OCI-LY1 (cell line): ENCODE results near the gene SNRNP40.
A peak's percentile ranks its signal among the peaks of the same experiment; 100 is the strongest.

Experiments used
- H2AFZ ChIP-seq: fragments of 200-600 bp; sonication (generic), shearing (Covaris generic); 2 replicates; pipeline ENCODE4 v1.6.0; 2014; ENCODE audit warnings: antibody characterized with exemption, mild to moderate bottlenecking, low read length
- H3F3A ChIP-seq: fragments of 200-600 bp; sonication (generic), shearing (Covaris generic); 2 replicates; pipeline ENCODE4 v1.6.0; 2014; ENCODE audit warnings: mild to moderate bottlenecking, antibody characterized with exemption, low read length, moderate library complexity; ENCODE audit not compliant: insufficient read depth
- H3K27ac ChIP-seq: fragments of 200-600 bp; sonication (generic); 2 replicates; pipeline ENCODE4 v1.5.1; 2014; ENCODE audit warnings: low read length, mixed run types, mild to moderate bottlenecking, low read depth; ENCODE audit not compliant: poor library complexity, severe bottlenecking
- H3K27me3 ChIP-seq: fragments of 200-600 bp; sonication (generic); 2 replicates; pipeline ENCODE4 v1.6.0; 2014; ENCODE audit warnings: antibody characterized with exemption, mild to moderate bottlenecking, low read length, moderate library complexity; ENCODE audit not compliant: insufficient read depth
- H3K36me3 ChIP-seq: fragments of 200-600 bp; sonication (generic); 2 replicates; pipeline ENCODE4 v1.6.1; 2014; ENCODE audit warnings: mild to moderate bottlenecking, antibody characterized with exemption, low read length, moderate library complexity, mixed read lengths; ENCODE audit not compliant: insufficient read depth
- H3K4me1 ChIP-seq: fragments of 200-600 bp; sonication (generic); 2 replicates; pipeline ENCODE4 v1.5.1; 2014; ENCODE audit warnings: mild to moderate bottlenecking, low read length, moderate library complexity; ENCODE audit not compliant: insufficient read depth, severe bottlenecking
- H3K4me2 ChIP-seq: fragments of 200-600 bp; sonication (generic), shearing (Covaris generic); 2 replicates; pipeline ENCODE4 v1.6.1; 2014; ENCODE audit warnings: low read length
- H3K4me3 ChIP-seq: fragments of 200-600 bp; sonication (generic); 2 replicates; pipeline ENCODE4 v1.5.1; 2014; ENCODE audit warnings: low read length, low read depth, mild to moderate bottlenecking, mixed read lengths; ENCODE audit not compliant: poor library complexity, severe bottlenecking
- H3K79me2 ChIP-seq: fragments of 200-600 bp; shearing (Covaris generic); 2 replicates; pipeline ENCODE4 v1.6.1; 2016; ENCODE audit warnings: mixed run types, low read length, mixed read lengths; ENCODE audit not compliant: insufficient read depth
- H3K9ac ChIP-seq: fragments of 200-600 bp; sonication (generic), shearing (Covaris generic); 2 replicates; pipeline ENCODE4 v1.6.1; 2014; ENCODE audit warnings: mild to moderate bottlenecking, low read length, mixed read lengths
- H3K9me2 ChIP-seq: fragments of 200-600 bp; sonication (generic), shearing (Covaris generic); 2 replicates; pipeline ENCODE4 v1.6.1; 2014; ENCODE audit warnings: low read depth, mild to moderate bottlenecking, low read length, mixed read lengths
- H3K9me3 ChIP-seq: fragments of 200-600 bp; shearing (Covaris generic); 2 replicates; pipeline ENCODE4 v1.6.1; 2014; ENCODE audit warnings: low read length, mixed read lengths
- H4K20me1 ChIP-seq: fragments of 200-600 bp; sonication (generic), shearing (Covaris generic); 2 replicates; pipeline ENCODE4 v1.6.0; 2016; ENCODE audit warnings: mild to moderate bottlenecking, low read length; ENCODE audit not compliant: insufficient read depth
- CTCF ChIP-seq: fragments of 200-600 bp; sonication (generic), shearing (Covaris generic); IDR thresholded peaks from 2 replicates; pipeline ENCODE4 v1.5.1; 2017; ENCODE audit warnings: mild to moderate bottlenecking, antibody characterized with exemption, low read length, moderate library complexity, mixed read lengths
- EZH2 ChIP-seq: fragments of 200-600 bp; sonication (generic), shearing (Covaris generic); IDR thresholded peaks from 2 replicates; pipeline ENCODE4 v1.8.0; 2017; ENCODE audit warnings: borderline replicate concordance, mixed run types, mild to moderate bottlenecking, antibody characterized with exemption, low read length, moderate library complexity, mixed read lengths

The SNRNP40 gene

GRCh38 chr1:31215065-31215570 lies 81.5 kb downstream of the SNRNP40 start:
- H3K4me1 ChIP-seq = no peaks in the 10 kb centered on the region
- peaks cover 8% of the 10 kb centered on the region; the same call in 1 of the 2 replicates for H3K9me3 ChIP-seq
- no peak overlapping the region for H3K9ac ChIP-seq
- H3K27ac ChIP-seq = no peak overlapping the region
- TF ChIP-seq CTCF = no peak; the same call in 1 of the 2 replicates
- TF ChIP-seq EZH2 = no peak
- no peaks in the 10 kb centered on the region for H3K9me2 ChIP-seq
- no peak overlapping the region for H3K4me3 ChIP-seq
- no peaks in the 10 kb centered on the region; the same call in 1 of the 2 replicates for H3K27me3 ChIP-seq
- no peaks in the 10 kb centered on the region for H3K79me2 ChIP-seq
- no peaks in the 10 kb centered on the region; the same call in 1 of the 2 replicates for H3K36me3 ChIP-seq
- H3F3A ChIP-seq = no peaks in the 10 kb centered on the region
- H3K4me2 ChIP-seq = no peak overlapping the region
- H2AFZ ChIP-seq = no peak overlapping the region
- no peaks in the 10 kb centered on the region for H4K20me1 ChIP-seq

GRCh38 chr1:31214316-31215064 lies 82.1 kb downstream of the SNRNP40 start:
- TF ChIP-seq CTCF = peak; percentile 37
- no peak for TF ChIP-seq EZH2
- no peaks in the 10 kb centered on the region; the same call in 1 of the 2 replicates for H3K36me3 ChIP-seq
- no peak overlapping the region for H3K27ac ChIP-seq
- H4K20me1 ChIP-seq = no peaks in the 10 kb centered on the region
- no peak overlapping the region for H3K4me2 ChIP-seq
- H3K9ac ChIP-seq = no peak overlapping the region
- H3K9me3 ChIP-seq = peaks cover 8% of the 10 kb centered on the region; the same call in 1 of the 2 replicates
- no peaks in the 10 kb centered on the region for H3K4me1 ChIP-seq
- no peak overlapping the region for H3K4me3 ChIP-seq
- no peaks in the 10 kb centered on the region for H3K9me2 ChIP-seq
- H3K79me2 ChIP-seq = no peaks in the 10 kb centered on the region
- no peak overlapping the region for H2AFZ ChIP-seq
- H3F3A ChIP-seq = no peaks in the 10 kb centered on the region
- no peaks in the 10 kb centered on the region; the same call in 1 of the 2 replicates for H3K27me3 ChIP-seq
